Amygdala (tissue), 56 donors: ENCODE results near the gene COPB1.

Experiments used
- DNase-seq, 56 donors: peaks; one replicate each; lab custom pipeline; 2025; lab: John Stamatoyannopoulos, UW

The COPB1 gene

GRCh38 chr11:14513800-14514199 lies 14.2 kb upstream of the COPB1 start:
- no peak for DNase-seq

GRCh38 chr11:14506532-14506931 lies 6.9 kb upstream of the COPB1 start:
- DNase-seq, result no peak

DNA sequence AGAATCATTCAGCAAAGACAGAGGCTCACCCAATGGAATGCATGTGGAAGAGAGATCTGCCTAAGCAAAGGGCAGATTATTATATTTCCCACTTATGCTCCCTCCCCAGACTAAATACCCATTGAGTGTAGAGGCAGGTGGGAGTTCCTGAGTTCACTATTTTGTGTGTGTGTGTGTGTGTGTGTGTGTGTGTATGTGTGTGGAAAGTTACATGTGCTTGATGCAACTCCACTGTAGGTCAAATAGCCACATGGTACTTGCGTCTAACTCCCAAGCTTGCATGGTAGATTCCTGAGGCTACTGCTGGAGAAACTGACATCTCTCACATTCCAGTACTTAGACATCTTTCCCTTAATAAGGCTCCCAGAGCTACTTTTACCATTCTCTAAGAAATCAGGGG lies 3.4 kb upstream of the COPB1 start:
- DNase-seq, result no peak

DNA sequence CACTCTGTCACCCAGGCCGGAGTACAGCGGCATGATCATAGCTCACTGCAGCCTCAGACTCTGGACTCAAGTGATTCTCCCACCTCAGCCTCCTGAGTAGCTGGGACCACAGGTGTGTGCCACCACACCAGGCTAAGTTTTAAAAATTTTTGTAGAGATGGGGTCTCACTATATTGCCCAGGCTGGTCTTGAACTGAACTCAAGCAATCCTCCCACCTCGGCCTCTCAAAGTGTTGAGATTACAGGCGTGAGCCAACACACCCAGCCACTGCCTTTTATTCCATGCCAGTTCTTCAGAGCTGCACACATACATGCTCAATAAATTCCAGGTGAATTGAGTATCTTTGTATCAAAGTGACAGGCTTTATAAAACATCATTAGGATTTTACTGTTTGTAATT lies 2.4 kb upstream of the COPB1 start:
- no peak for DNase-seq

- peak in 12 of 56 donors; percentile 1 to 26 (median 3) for DNase-seq
Measured at GRCh38 chr11:14500181-14500651, 605 bp upstream of the COPB1 start.

- peak in 11 of 56 donors; percentile 23 to 53 (median 46) for DNase-seq
Measured at GRCh38 chr11:14499178-14499559, 442 bp downstream of the COPB1 start.

DNA sequence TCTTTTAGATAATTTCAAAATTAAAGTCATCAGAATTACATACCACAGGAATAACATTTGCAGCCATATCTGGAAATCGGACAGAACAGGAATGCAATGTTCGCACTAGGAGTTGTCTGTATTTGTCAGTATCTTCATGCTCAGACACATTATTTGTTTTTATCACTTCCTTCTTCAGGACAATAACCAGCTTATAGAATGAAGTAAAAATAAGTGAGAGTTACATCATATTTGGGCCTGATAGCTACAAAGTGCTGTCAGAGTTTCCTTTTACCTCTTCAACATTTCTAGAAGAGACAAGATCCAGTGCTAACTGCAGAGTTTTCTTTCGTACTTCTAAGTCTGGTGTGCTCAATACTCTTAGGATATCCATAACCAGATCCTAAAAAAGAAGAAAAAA lies 18.9 kb downstream of the COPB1 start:
- no peak for DNase-seq

GRCh38 chr11:14471127-14471526 lies 28.5 kb downstream of the COPB1 start:
- DNase-seq, result no peak

DNA sequence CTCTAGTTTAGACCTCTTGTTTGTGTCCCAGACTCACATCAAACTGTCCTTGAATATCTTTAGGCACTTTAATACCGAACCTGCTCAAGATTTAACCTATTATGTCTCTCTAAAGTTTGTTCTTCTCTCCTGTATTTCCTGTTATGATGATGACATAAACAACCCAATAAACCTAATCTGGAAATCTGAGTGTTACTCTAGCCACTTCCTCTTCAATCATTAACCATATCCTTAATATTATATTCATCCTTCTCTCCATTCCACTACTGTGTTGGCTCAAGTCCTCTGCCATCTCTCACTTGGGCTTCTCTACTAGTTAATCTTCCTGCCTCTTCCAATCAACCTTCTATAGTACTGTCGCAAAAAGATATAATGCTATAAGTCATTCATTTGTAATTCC lies 36.0 kb downstream of the COPB1 start:
- DNase-seq, result no peak

- DNase-seq, result no peak
Measured at GRCh38 chr11:14460147-14460546, 39.5 kb downstream of the COPB1 start.

DNA sequence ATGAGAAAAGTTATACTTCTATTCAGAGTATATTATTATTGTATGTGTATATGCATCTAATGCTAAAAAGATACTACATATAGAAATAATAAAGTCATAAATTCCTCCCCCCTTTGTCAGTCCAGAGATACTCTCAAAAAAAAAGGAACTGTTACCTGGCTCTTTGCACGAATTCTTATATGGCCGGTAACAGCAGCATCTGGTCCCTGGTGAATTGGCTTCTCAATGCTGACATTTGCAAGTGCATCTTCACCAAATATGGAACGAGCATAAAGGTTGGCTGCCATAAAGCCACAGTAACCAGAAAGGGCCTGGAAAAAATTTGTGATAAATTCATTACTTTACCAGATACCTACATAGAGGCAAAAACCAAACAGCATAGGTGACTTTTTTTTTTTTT lies 41.2 kb downstream of the COPB1 start:
- no peak for DNase-seq

GRCh38 chr11:14455648-14456430 lies 43.8 kb downstream of the COPB1 start:
- DNase-seq, result no peak

GRCh38 chr11:14454861-14455632 lies 44.6 kb downstream of the COPB1 start:
- DNase-seq, result peak in 3 of 56 donors; percentile 3 to 11 (median 5)

- no peak for DNase-seq
Measured at GRCh38 chr11:14451825-14452224, 47.8 kb downstream of the COPB1 start.

- DNase-seq, result no peak
Measured at GRCh38 chr11:14449302-14449714, 50.3 kb downstream of the COPB1 start.

- DNase-seq, result no peak
Measured at GRCh38 chr11:14448240-14448639, 51.4 kb downstream of the COPB1 start.

- DNase-seq, result no peak
Measured at GRCh38 chr11:14446701-14447169, 52.9 kb downstream of the COPB1 start.

DNA sequence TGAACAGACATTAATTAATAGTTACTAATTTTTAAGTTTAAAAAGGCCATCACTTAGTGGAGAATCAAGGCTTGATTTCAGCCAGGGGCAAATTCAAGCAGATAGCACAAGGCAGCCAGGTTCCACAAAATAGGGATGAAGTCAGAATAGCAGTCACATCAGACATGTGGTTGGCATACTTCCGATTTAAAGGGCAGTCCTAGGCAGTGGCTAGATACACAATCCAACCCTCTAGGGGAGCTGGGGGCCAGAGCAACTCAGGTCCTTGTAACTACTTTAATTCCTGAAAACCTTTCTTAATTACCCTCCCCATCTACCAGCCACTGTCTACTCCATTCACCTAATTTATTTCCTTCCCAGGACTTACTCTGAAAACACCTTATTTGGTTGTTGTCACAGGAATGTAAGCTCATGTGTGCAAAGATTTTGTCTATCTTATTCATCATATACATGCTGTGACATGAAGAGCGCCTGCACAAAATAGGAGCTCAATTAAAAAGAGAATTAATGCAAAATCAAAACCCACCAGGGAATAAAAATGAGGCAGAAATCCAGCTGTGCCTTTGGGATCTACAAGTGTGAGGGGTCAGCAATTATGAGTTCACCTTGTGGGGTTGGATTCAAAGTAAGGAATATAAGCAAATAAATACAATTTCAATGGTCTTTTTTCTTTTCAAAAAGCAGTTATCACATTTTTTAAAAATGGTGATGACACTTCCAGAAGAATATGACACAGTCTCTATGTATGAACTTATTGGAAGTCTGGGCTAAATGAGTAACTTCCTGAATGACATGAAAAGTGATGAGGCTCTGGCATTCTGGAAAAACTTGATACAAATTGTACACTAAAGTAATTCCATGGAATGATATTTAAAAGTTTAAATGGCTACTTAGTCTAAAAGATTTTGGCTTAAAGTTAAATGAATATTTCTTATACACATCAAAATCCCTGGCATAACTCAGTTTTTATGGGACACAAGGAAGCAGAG lies 53.8 kb downstream of the COPB1 start:
- no peak for DNase-seq

- DNase-seq, result no peak
Measured at GRCh38 chr11:14444441-14445189, 55.0 kb downstream of the COPB1 start.

- peak in 9 of 56 donors; percentile 1 to 56 (median 4) for DNase-seq
Measured at GRCh38 chr11:14443638-14444037, 56.0 kb downstream of the COPB1 start.
